ENCODE results near the gene COPS9. TPM values are rescaled to one million over a fixed set of nuclear protein-coding genes. Genes with fewer than 3 reads are reported as not detected.

The COPS9 gene
- total RNA-seq, 3 donors from 2014 or later, result 174 to 267 (median 250) TPM

DNA sequence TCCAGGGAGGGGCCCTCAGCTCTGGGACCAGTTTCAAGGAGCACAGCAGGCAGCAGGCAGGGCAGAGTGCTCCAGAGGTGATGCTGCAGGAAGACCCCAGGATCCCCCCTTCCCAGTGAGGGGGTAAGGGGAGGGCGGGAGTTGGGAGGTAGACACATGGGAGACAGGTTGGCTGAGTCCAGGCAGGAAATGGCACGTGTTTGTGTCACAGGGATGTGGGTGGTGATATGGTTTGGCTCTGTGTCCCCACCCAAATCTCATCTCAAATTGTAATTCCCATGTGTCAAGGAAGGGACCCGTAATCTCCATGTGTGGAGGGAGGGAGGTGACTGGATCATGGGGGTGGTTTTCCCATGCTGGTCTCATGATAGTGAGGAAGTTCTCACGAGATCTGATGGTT, 29.6 kb upstream of the COPS9 start:
- peaks cover 0 to 8% of the 10 kb centered on the region in 2 donors for H3K27me3 ChIP-seq
- no peaks in the 10 kb centered on the region for H3K36me3 ChIP-seq
- H3K9me3 ChIP-seq, result no peaks in the 10 kb centered on the region
- TF ChIP-seq POLR2AphosphoS5 (IDR thresholded peaks at IDR 0.05) (no peak), POLR2A (IDR thresholded peaks at IDR 0.05) (no peak)
- TF ChIP-seq, protein P1, sequence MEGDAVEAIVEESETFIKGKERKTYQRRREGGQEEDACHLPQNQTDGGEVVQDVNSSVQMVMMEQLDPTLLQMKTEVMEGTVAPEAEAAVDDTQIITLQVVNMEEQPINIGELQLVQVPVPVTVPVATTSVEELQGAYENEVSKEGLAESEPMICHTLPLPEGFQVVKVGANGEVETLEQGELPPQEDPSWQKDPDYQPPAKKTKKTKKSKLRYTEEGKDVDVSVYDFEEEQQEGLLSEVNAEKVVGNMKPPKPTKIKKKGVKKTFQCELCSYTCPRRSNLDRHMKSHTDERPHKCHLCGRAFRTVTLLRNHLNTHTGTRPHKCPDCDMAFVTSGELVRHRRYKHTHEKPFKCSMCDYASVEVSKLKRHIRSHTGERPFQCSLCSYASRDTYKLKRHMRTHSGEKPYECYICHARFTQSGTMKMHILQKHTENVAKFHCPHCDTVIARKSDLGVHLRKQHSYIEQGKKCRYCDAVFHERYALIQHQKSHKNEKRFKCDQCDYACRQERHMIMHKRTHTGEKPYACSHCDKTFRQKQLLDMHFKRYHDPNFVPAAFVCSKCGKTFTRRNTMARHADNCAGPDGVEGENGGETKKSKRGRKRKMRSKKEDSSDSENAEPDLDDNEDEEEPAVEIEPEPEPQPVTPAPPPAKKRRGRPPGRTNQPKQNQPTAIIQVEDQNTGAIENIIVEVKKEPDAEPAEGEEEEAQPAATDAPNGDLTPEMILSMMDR (IDR thresholded peaks at IDR 0.05), result no peak
- no peaks in the 10 kb centered on the region for H3K4me1 ChIP-seq
- H3K27ac ChIP-seq, result no peak overlapping the region
- DNase-seq (ENCODE audit: low spot score in 2 of 2), result no peak
- no peak overlapping the region for H3K4me3 ChIP-seq
- intact Hi-C loops (cut with DNase I; ENCODE audit: low total_unique reads), result no loop called here

DNA sequence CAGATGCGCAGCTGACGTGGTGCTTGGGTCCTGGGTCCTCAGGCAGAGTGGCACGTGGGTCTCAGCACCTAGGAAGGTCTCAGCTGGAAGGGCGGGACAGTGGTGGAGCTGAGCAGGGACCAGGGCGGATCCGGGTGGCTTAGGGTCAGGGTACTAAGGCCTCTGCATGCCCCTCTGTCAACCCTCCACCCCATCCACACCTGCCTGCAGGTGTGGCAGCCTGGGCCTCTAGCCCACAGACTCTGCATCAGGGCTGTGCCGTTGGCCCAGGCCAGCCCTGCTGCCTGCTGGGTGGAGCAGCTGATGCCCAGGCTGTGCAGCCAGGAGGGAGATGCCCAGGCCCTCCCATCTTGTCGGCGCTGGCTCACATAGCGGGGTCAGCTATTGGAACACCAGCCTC, 28.9 kb upstream of the COPS9 start:
- no peak overlapping the region for H3K27ac ChIP-seq
- H3K27me3 ChIP-seq, result peaks cover 0 to 8% of the 10 kb centered on the region in 2 donors
- H3K4me3 ChIP-seq, result no peak overlapping the region
- TF ChIP-seq, protein P1 (IDR thresholded peaks at IDR 0.05), result no peak
- TF ChIP-seq POLR2AphosphoS5 (IDR thresholded peaks at IDR 0.05) (no peak), POLR2A (IDR thresholded peaks at IDR 0.05) (no peak)
- no peak for DNase-seq (ENCODE audit: low spot score in 2 of 2)
- intact Hi-C loops (cut with DNase I; ENCODE audit: low total_unique reads), result no loop called here
- H3K36me3 ChIP-seq, result no peaks in the 10 kb centered on the region
- H3K4me1 ChIP-seq, result no peaks in the 10 kb centered on the region
- H3K9me3 ChIP-seq, result no peaks in the 10 kb centered on the region

DNA sequence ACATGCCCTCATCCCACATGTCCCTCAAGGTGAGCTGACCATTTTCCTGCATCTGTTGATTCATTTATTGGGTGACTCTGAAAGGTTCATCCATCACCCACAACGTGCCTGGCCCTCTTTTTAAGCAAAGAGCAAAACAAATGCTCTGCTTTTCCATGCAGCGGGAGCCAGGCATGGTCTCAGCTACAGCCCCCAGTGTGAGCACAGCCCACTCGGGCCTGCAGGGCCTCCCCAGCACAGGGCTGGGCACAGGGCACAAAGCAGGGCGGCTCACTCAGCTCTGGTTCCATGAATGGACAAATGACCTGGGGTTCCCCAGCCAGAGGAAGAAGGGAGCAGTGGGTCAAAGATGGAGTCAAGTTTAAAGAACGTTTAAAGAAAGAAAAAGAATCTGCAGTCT, 28.5 kb upstream of the COPS9 start:
- H3K27ac ChIP-seq, result no peak overlapping the region
- peaks cover 0 to 8% of the 10 kb centered on the region in 2 donors for H3K27me3 ChIP-seq
- DNase-seq (ENCODE audit: low spot score in 2 of 2), result no peak
- no peaks in the 10 kb centered on the region for H3K9me3 ChIP-seq
- intact Hi-C loops (cut with DNase I; ENCODE audit: low total_unique reads), result no loop called here
- H3K4me1 ChIP-seq, result no peaks in the 10 kb centered on the region
- TF ChIP-seq POLR2A (IDR thresholded peaks at IDR 0.05), result no peak
- TF ChIP-seq, protein P1 (IDR thresholded peaks at IDR 0.05), result no peak
- TF ChIP-seq POLR2AphosphoS5 (IDR thresholded peaks at IDR 0.05), result no peak
- H3K4me3 ChIP-seq, result no peak overlapping the region
- no peaks in the 10 kb centered on the region for H3K36me3 ChIP-seq

DNA sequence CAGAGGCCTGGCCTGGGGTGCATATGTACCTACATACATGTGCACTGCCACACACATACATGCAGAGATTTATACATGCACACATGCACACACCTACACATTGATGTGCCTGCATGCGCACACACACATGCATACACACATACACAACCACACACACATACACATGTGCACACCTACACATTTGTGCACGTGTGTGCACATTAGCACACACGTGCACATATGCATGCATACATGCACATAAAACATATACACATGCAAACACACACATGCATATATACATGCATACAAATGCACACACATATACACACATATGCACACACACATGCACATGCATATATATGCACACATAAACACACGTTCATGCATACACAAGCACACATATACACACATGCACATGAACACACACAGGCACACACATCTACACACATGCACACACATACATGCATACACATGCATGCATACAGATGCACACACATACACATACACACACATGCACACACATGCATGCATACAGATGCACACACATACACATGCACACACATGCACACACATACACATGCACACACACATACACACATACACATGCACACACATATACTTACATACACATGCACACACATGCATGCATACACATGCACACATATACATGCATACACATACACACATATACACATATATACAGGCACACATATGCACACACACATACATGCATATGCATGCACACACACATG, 27.9 kb upstream of the COPS9 start:
- DNase-seq (ENCODE audit: low spot score in 2 of 2), result no peak
- Histone ChIP-seq H3K4me3 (no peak overlapping the region), H3K27ac (no peak overlapping the region), H3K27me3 (peaks cover 0 to 8% of the 10 kb centered on the region in 2 donors), H3K9me3 (no peaks in the 10 kb centered on the region), H3K36me3 (no peaks in the 10 kb centered on the region), H3K4me1 (no peaks in the 10 kb centered on the region)
- no peak for TF ChIP-seq POLR2A (IDR thresholded peaks at IDR 0.05)
- TF ChIP-seq, protein P1 (IDR thresholded peaks at IDR 0.05), result no peak
- no peak for TF ChIP-seq POLR2AphosphoS5 (IDR thresholded peaks at IDR 0.05)
- intact Hi-C loops (cut with DNase I; ENCODE audit: low total_unique reads), result no loop called here

DNA sequence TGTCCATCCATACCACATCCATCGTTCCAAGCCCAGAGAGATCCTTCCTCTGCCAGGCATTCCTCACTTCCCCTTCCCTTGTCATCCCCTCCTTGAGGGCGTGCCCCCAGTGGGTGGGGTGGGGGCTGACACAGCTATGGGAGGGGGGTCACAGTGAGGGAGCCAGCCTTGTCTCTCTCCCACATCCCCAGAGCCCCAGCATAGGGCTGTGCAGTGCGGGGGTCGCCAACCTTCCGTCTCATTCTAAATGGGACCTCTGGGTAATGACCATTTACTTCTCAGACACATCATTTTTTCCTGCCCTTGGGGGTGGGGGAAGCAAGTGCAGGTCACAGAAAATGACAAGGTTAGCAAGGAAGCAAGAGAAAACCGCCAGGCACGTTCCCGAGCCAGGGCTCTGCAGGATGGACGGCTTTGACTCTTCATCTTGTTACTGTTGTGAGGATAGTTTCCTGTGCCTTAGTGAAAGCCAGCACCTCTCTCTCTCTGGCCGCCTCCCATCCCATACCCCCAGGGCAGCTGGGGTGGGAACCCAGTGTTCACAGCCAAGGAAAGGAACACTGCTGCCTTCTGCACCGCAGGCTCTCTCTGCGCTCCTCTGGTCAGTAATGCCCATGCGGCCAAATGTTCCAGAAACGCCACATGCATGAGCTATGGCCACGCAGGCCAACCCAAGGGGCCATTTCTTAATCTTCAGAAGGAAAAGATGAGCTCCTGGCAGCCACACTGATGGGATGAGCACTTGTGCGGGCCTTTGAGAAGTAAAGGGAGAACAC, 27.0 kb upstream of the COPS9 start:
- Histone ChIP-seq H3K27ac (no peak overlapping the region), H3K4me3 (no peak overlapping the region), H3K36me3 (no peaks in the 10 kb centered on the region), H3K9me3 (no peaks in the 10 kb centered on the region), H3K4me1 (no peaks in the 10 kb centered on the region), H3K27me3 (peaks cover 0 to 8% of the 10 kb centered on the region in 2 donors)
- TF ChIP-seq, protein P1 (IDR thresholded peaks at IDR 0.05), result no peak
- no peak for TF ChIP-seq POLR2A (IDR thresholded peaks at IDR 0.05)
- TF ChIP-seq POLR2AphosphoS5 (IDR thresholded peaks at IDR 0.05), result no peak
- intact Hi-C loops (cut with DNase I; ENCODE audit: low total_unique reads), result no loop called here
- no peak for DNase-seq (ENCODE audit: low spot score in 2 of 2)
